GM12878 (cell line): ENCODE data around the gene NANOG.

ENCODE experiments used
- ATF2 ChIP-seq: IDR thresholded peaks from 2 replicates; pipeline ENCODE4 v1.6.1; 2012; ENCODE audit warnings: low read length, inconsistent platforms
- ATF7 ChIP-seq: fragments of 450-650 bp; IDR thresholded peaks from 2 replicates; pipeline ENCODE4 v1.6.1; 2016; ENCODE audit warnings: low read depth, mild to moderate bottlenecking
- CTCF ChIP-seq, 3 experiments: IDR thresholded peaks in 2 of 3; conservative IDR thresholded peaks in 1 of 3; 2 replicates each; pipeline ENCODE4 v1.5.1; 2011; ENCODE audit warnings: low read depth in 3 of 3, low read length in 3 of 3, mild to moderate bottlenecking in 3 of 3, control low read depth in 2 of 3, moderate library complexity in 2 of 3, inconsistent platforms in 1 of 3, mixed read lengths in 1 of 3; ENCODE audit not compliant: control insufficient read depth in 2 of 3, insufficient read depth in 1 of 3; ENCODE audit errors: extremely low read depth in 1 of 3
- MTA3 ChIP-seq: IDR thresholded peaks from 2 replicates; pipeline ENCODE4 v1.6.1; 2012; ENCODE audit warnings: low read length, inconsistent platforms, borderline replicate concordance
- POLR2A ChIP-seq: IDR thresholded peaks from 2 replicates; pipeline ENCODE4 v1.6.1; 2011; ENCODE audit warnings: low read depth, mild to moderate bottlenecking, low read length
- POLR2AphosphoS5 ChIP-seq: IDR thresholded peaks from 2 replicates; pipeline ENCODE4 v1.6.1; 2011; ENCODE audit warnings: mild to moderate bottlenecking, low read length, inconsistent platforms
- TARDBP ChIP-seq: IDR thresholded peaks from 2 replicates; pipeline ENCODE4 v1.6.1; 2016; ENCODE audit warnings: borderline replicate concordance
- YY1 ChIP-seq: IDR thresholded peaks from 2 replicates; pipeline ENCODE4 v1.6.1; 2011; ENCODE audit warnings: low read depth, mild to moderate bottlenecking, low read length
- ZBTB4 ChIP-seq: fragments of 450-650 bp; formaldehyde crosslinking; IDR thresholded peaks from 2 replicates; pipeline ENCODE4 v1.4.0; 2022; ENCODE audit warnings: mild to moderate bottlenecking, moderate library complexity
- ZNF217 ChIP-seq: fragments of 450-650 bp; IDR thresholded peaks from 2 replicates; pipeline ENCODE4 v1.6.1; 2017; ENCODE audit warnings: antibody characterized with exemption, mild to moderate bottlenecking

GRCh38 chr12:7756993-7757392, 32.2 kb upstream of the NANOG start:
- TF ChIP-seq ZNF217 (no peak), CTCF (IDR thresholded peaks at IDR 0.05 in 2 of 3, conservative IDR thresholded peaks at IDR 0.05 in 1 of 3; ENCODE audit: control insufficient read depth in 2 of 3, extremely low read depth in 1 of 3, insufficient read depth in 1 of 3, low read depth in 3 of 3, low read length in 3 of 3) (no peak), POLR2A (no peak), ATF2 (no peak), YY1 (no peak), POLR2AphosphoS5 (no peak), MTA3 (no peak), ATF7 (no peak), TARDBP (no peak), ZBTB4 (no peak)
